Caco-2 (cell line): ENCODE data around the gene SLC45A2. TPM values are rescaled to one million over a fixed set of nuclear protein-coding genes. Genes with fewer than 3 reads are reported as not detected.

Experiments used
- BruUV-seq: library from RNA; stranded (reverse); fragments of 400-500 nt; replicated peaks from 2 replicates; lab custom pipeline; 2021; lab: Mats Ljungman, UMichigan
- CTCF ChIA-PET: fragments of 300-600 bp; sonication (Branson Sonifier 250); formaldehyde crosslinking; loops from one replicate; lab custom pipeline; 2022; ENCODE audit warnings: antibody characterized with exemption; lab: Charles Lee
- POLR2A ChIA-PET: fragments of 300-600 bp; sonication (Branson Sonifier 250); formaldehyde crosslinking; loops from one replicate; lab custom pipeline; 2022; ENCODE audit warnings: antibody characterized with exemption; lab: Charles Lee
- DNase-seq, 2 experiments: peaks; one replicate each; pipeline versions ENCODE4 v3.0.0 to v3.0.0-alpha.2; 2020 to 2022
- H3K27me3 ChIP-seq: replicated peaks from 2 replicates; pipeline ENCODE4 v1.6.0; 2011; ENCODE audit warnings: low read length; ENCODE audit not compliant: control insufficient read depth, insufficient read depth
- H3K36me3 ChIP-seq: 2 replicates; pipeline ENCODE4 v1.5.1; 2011; ENCODE audit warnings: low read length; ENCODE audit not compliant: control insufficient read depth, insufficient read depth
- H3K4me1 ChIP-seq: fragments of 250-450 bp; sonication (Bioruptor Pico); 2 replicates; pipeline ENCODE4 v1.5.1; 2020; ENCODE audit warnings: mild to moderate bottlenecking
- H3K4me3 ChIP-seq: 2 replicates; pipeline ENCODE4 v1.5.1; 2011; ENCODE audit warnings: low read depth, mild to moderate bottlenecking, control low read depth, low read length
- H3K9me3 ChIP-seq: fragments of 250-450 bp; sonication (Bioruptor Pico); 2 replicates; pipeline ENCODE4 v1.5.1; 2020; ENCODE audit warnings: mild to moderate bottlenecking, moderate library complexity
- H3K27ac Mint-ChIP-seq: one replicate; pipeline ENCODE4 v1.8.0; 2022; ENCODE audit warnings: mixed read lengths; ENCODE audit not compliant: unreplicated experiment
- H3K27me3 Mint-ChIP-seq: one replicate; pipeline ENCODE4 v1.8.0; 2022; ENCODE audit warnings: mixed read lengths; ENCODE audit not compliant: insufficient read depth, unreplicated experiment
- H3K36me3 Mint-ChIP-seq: one replicate; pipeline ENCODE4 v1.8.0; 2022; ENCODE audit warnings: mild to moderate bottlenecking, mixed read lengths; ENCODE audit not compliant: insufficient read depth, unreplicated experiment
- H3K4me1 Mint-ChIP-seq: one replicate; pipeline ENCODE4 v1.8.0; 2022; ENCODE audit warnings: low read depth, mixed read lengths; ENCODE audit not compliant: unreplicated experiment
- H3K4me3 Mint-ChIP-seq: one replicate; pipeline ENCODE4 v1.8.0; 2022; ENCODE audit warnings: mild to moderate bottlenecking, moderate library complexity, mixed read lengths; ENCODE audit not compliant: unreplicated experiment
- H3K9me3 Mint-ChIP-seq: one replicate; pipeline ENCODE4 v1.8.0; 2022; ENCODE audit warnings: mixed read lengths; ENCODE audit not compliant: unreplicated experiment
- intact Hi-C: fragments of 100-400 bp; cut with micrococcal nuclease; formaldehyde crosslinking; loops from one replicate; pipeline ENCODE4 v1.10.0; 2022; ENCODE audit not compliant: unreplicated experiment
- total RNA-seq: library from RNA; stranded (reverse); gene quantifications from 2 replicates; pipeline ENCODE4 v1.2.3, GENCODE V29; 2022
- TF ChIP-seq, protein P1 (sequence below), 2 experiments: fragments of 200-600 bp in 1 of 2; IDR thresholded peaks; 1 replicate in 1 of 2; 2 replicates in 1 of 2; pipeline versions ENCODE4 v1.5.1 to v1.8.0; 2011 to 2022; ENCODE audit warnings: antibody characterized with exemption in 1 of 2, control low read depth in 1 of 2, inconsistent platforms in 1 of 2, low read depth in 1 of 2, low read length in 1 of 2, mild to moderate bottlenecking in 1 of 2, moderate library complexity in 1 of 2; ENCODE audit not compliant: insufficient read depth in 1 of 2, severe bottlenecking in 1 of 2, unreplicated experiment in 1 of 2

Gene SLC45A2
- total RNA-seq, 1 experiment from 2014 or later, result 0.91 TPM

DNA sequence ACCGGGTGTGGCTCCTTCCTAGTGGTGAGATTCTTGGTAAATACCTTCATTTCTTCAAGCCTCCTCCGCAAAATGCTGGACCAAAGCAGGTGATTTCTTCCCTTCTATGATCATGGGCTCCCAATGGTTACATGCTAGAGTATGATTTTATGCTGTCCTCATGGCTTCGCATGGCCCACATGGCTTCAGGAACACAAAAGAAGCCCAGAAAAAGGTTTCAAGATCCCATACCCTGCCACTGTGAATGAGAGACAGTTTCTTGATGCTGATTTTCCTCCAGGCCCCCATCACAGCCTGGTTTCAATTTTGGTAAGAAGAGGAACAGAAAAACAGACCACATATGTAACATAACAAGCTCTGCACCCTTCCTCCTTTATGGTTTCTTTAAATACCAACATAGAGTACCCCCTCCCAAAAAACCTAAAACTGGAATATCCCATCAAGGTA lies 50.7 kb downstream of the SLC45A2 start:
- peaks cover 11% of the 10 kb centered on the region for H3K27me3 Mint-ChIP-seq
- TF ChIP-seq, protein P1, sequence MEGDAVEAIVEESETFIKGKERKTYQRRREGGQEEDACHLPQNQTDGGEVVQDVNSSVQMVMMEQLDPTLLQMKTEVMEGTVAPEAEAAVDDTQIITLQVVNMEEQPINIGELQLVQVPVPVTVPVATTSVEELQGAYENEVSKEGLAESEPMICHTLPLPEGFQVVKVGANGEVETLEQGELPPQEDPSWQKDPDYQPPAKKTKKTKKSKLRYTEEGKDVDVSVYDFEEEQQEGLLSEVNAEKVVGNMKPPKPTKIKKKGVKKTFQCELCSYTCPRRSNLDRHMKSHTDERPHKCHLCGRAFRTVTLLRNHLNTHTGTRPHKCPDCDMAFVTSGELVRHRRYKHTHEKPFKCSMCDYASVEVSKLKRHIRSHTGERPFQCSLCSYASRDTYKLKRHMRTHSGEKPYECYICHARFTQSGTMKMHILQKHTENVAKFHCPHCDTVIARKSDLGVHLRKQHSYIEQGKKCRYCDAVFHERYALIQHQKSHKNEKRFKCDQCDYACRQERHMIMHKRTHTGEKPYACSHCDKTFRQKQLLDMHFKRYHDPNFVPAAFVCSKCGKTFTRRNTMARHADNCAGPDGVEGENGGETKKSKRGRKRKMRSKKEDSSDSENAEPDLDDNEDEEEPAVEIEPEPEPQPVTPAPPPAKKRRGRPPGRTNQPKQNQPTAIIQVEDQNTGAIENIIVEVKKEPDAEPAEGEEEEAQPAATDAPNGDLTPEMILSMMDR (IDR thresholded peaks at IDR 0.05; ENCODE audit: insufficient read depth in 1 of 2, low read depth in 1 of 2, low read length in 1 of 2, severe bottlenecking in 1 of 2, unreplicated experiment in 1 of 2), result no peak
- ChIA-PET CTCF (interaction anchor here (1.3 to 2.2 kb wide), 3 partner anchors 345 to 498 kb away, joined by 7 to 28 read pairs (median 21); no protein-coding TSS in a partner anchor), POLR2A (no interaction called here)
- H3K27me3 ChIP-seq, result no peaks in the 10 kb centered on the region
- H3K36me3 Mint-ChIP-seq, result no peaks in the 10 kb centered on the region
- H3K4me1 ChIP-seq, result no peaks in the 10 kb centered on the region
- H3K4me1 Mint-ChIP-seq, result no peaks in the 10 kb centered on the region
- no peak overlapping the region for H3K27ac Mint-ChIP-seq
- H3K9me3 Mint-ChIP-seq, result no peaks in the 10 kb centered on the region
- DNase-seq, result no peak
- BruUV-seq, result no TSS peak
- no peaks in the 10 kb centered on the region for H3K36me3 ChIP-seq
- no peak overlapping the region for H3K4me3 ChIP-seq
- no peak overlapping the region for H3K4me3 Mint-ChIP-seq
- H3K9me3 ChIP-seq, result no peaks in the 10 kb centered on the region
- intact Hi-C loops, result loop anchor here (1.0 to 10.0 kb wide), 5 partner anchors 127 to 497 kb away; no protein-coding TSS in a partner anchor

DNA sequence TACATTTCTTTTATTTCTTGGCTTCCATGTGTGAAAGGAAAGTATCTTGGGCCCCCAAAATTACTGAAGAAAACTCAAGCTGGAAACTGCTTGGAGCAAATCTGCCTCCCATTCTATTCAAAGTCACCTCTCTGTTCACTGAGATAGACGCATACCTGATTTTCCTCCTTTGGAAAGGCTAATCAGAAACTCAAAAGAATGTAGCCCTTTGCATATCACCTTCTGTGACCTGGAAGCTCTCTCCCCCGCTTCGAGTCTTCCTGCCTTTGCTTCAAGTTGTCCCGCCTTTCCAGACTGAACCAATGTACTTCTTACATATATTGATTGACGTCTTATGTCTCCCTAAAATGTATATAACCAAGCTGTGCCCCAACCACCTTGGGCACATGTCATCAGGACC lies 53.4 kb downstream of the SLC45A2 start:
- Histone ChIP-seq H3K9me3 (no peaks in the 10 kb centered on the region), H3K4me3 (no peak overlapping the region), H3K4me1 (no peaks in the 10 kb centered on the region), H3K27me3 (no peaks in the 10 kb centered on the region), H3K36me3 (no peaks in the 10 kb centered on the region)
- intact Hi-C loops, result loop anchor here (10.0 kb wide), 1 partner anchor 196 kb away; no protein-coding TSS in a partner anchor
- POLR2A ChIA-PET, result no interaction called here
- Mint-ChIP-seq H3K27ac (no peak overlapping the region), H3K4me1 (no peaks in the 10 kb centered on the region), H3K27me3 (peaks cover 11% of the 10 kb centered on the region), H3K36me3 (no peaks in the 10 kb centered on the region), H3K9me3 (no peaks in the 10 kb centered on the region), H3K4me3 (no peak overlapping the region)
- TF ChIP-seq, protein P1 (IDR thresholded peaks at IDR 0.05; ENCODE audit: insufficient read depth in 1 of 2, low read depth in 1 of 2, low read length in 1 of 2, severe bottlenecking in 1 of 2, unreplicated experiment in 1 of 2), result no peak
- CTCF ChIA-PET, result no interaction called here
- DNase-seq, result no peak
- no TSS peak for BruUV-seq

DNA sequence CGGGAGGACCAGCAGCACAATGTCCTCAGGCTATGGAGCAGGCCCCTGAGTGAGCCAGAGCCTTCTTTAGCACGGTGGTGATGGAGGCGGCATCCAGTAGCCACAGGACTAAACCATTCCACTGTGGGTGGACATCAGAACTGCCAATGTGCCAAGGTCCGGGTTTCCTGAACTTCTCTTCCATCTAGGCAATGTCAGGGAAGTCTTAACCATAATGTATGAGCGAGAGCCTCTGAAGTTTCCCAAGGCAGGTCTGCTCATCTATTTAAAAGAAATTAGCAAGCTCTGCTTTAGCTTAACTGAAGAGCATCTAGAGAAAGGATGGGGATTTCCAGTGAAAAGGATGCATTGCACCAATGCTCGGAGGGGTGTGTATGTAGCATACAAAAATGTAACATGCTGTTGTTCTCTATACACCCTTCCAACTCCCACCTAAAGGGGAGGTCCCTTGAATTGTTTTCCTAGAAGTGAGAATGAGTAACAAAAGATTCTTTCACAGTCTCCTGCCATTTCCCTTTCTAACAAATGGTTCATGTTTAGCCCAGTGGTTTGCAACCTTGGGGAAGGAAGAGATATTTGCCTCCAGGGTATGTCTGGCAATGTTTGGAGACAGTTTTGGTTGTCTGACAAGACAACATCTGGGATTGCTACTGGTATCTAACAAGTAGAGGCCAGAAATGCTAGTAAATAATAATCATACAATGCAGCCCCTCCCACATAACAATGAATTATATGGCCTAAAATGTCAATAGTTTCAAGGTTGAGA lies 54.4 kb downstream of the SLC45A2 start:
- intact Hi-C loops, result loop anchor here (10.0 kb wide), 1 partner anchor 195 kb away; no protein-coding TSS in a partner anchor
- BruUV-seq, result no TSS peak

More for the DNA sequence above, 54.4 kb downstream of the SLC45A2 start:
- Histone ChIP-seq H3K36me3 (no peaks in the 10 kb centered on the region), H3K9me3 (no peaks in the 10 kb centered on the region), H3K4me3 (no peak overlapping the region), H3K4me1 (no peaks in the 10 kb centered on the region), H3K27me3 (no peaks in the 10 kb centered on the region)
- ChIA-PET CTCF (no interaction called here), POLR2A (no interaction called here)
- Mint-ChIP-seq H3K27me3 (peaks cover 11% of the 10 kb centered on the region), H3K9me3 (no peaks in the 10 kb centered on the region), H3K4me1 (no peaks in the 10 kb centered on the region), H3K36me3 (no peaks in the 10 kb centered on the region), H3K4me3 (no peak overlapping the region), H3K27ac (no peak overlapping the region)
- no peak for DNase-seq
- TF ChIP-seq, protein P1 (IDR thresholded peaks at IDR 0.05; ENCODE audit: insufficient read depth in 1 of 2, low read depth in 1 of 2, low read length in 1 of 2, severe bottlenecking in 1 of 2, unreplicated experiment in 1 of 2), result no peak
